ENCODE measurements around the gene FADS6. TPM values are rescaled to one million over a fixed set of nuclear protein-coding genes. Genes with fewer than 3 reads are reported as not detected.

FADS6 gene
- total RNA-seq, 1 donor from 2014 or later: not detected

DNA sequence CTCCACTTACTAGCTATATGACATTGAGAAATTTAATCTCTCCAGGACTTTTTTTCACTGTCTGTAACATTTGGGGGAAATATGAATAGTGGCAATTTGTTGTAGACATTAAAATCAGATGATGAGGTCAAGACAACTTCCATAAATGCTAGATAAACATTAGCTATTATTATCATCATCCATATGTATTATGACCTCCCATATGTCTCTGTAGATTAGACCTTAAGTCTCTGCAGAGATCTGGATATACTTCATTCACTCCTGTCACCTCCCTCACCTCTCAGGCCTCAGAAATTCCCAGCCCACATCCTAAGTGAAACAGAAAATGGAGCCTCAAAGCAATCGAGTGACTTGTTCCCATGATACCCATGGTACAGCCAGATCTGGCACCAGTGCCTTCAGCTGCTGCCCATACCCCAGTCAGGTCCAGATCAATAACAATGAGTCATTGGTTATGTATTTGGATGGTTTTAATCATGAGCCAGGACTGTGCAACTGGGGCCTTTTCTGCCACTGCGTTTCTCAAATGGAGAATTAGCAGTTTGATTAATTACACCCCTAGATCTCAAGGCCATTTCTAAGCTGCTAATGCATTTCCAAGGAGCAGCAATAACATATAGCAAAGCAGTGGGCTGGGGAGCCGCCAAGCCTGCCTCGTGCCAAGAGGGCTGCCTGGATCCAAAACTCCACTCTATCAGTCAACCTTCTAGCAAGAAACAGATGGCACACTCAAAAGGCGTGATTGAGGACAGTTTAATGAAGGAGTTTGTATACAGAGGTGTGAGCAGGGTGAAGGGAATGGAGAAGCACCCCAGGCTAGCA, 18.1 kb downstream of the FADS6 start:
- TF ChIP-seq, protein P1, sequence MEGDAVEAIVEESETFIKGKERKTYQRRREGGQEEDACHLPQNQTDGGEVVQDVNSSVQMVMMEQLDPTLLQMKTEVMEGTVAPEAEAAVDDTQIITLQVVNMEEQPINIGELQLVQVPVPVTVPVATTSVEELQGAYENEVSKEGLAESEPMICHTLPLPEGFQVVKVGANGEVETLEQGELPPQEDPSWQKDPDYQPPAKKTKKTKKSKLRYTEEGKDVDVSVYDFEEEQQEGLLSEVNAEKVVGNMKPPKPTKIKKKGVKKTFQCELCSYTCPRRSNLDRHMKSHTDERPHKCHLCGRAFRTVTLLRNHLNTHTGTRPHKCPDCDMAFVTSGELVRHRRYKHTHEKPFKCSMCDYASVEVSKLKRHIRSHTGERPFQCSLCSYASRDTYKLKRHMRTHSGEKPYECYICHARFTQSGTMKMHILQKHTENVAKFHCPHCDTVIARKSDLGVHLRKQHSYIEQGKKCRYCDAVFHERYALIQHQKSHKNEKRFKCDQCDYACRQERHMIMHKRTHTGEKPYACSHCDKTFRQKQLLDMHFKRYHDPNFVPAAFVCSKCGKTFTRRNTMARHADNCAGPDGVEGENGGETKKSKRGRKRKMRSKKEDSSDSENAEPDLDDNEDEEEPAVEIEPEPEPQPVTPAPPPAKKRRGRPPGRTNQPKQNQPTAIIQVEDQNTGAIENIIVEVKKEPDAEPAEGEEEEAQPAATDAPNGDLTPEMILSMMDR (conservative IDR thresholded peaks at IDR 0.05; ENCODE audit: low read depth, low read length): no peak
- DNase-seq (ENCODE audit: low read depth): no peak
- no peak overlapping the region for H3K4me3 ChIP-seq (ENCODE audit: low read depth, low read length)

DNA sequence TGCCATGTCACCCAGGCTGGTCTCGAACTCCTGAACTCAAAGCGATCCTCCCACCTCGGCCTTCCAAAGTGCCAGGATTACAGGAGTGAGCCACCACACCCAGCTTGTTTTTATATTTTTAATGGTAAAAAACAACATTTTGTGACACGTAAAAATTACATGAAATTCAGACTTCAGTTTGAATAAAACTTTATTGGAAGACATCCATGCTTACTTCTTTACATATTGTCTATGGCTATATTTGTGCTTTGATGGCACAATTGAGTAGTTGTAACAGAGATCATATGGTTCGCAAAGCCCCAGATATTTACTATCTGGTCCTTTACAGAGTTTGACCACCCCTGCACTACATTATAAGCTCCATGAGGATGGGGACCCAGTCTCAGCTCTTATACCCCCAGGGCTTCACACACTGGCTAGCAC, 18.8 kb downstream of the FADS6 start:
- no peak overlapping the region for H3K4me3 ChIP-seq (ENCODE audit: low read depth, low read length)
- TF ChIP-seq, protein P1 (conservative IDR thresholded peaks at IDR 0.05; ENCODE audit: low read depth, low read length): no peak
- no peak for DNase-seq (ENCODE audit: low read depth)

DNA sequence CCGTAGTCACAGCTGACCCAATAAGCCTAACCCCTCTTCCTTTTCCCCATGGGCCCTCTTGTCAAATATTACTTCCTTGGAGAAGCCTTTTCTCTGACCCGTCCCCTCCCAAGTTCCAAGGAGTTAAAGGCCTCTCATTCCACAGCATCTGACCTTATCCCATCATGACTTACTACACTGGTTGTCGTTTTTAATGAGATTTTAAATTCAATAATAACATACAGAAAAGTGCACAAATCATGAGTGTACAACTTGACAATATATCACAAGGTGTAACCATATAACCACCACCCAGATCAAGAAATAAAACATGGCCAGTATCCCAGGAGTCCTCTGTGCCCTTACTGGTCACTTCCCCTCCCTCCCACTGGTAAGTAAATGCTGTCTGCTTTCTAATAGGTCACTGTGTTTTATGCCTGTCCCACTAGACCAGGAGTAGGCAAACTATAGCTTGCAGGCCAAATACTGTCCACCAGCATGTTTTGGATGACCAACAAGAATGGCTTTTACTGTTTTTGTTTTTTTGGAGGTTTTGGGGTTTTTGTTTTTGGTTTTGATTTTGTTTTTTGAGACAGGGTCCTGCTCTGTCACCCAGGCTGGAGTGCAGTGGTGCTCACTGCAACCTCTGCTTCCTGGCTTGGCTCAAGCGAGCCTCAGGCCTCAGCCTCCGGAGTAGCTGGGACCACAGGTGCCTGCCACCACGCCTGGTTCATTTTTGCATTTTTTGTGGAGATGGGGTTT, 19.4 kb downstream of the FADS6 start:
- TF ChIP-seq, protein P1 (conservative IDR thresholded peaks at IDR 0.05; ENCODE audit: low read depth, low read length): no peak
- H3K4me3 ChIP-seq (ENCODE audit: low read depth, low read length): peak overlapping the region; percentile 79
- DNase-seq (ENCODE audit: low read depth): no peak

DNA sequence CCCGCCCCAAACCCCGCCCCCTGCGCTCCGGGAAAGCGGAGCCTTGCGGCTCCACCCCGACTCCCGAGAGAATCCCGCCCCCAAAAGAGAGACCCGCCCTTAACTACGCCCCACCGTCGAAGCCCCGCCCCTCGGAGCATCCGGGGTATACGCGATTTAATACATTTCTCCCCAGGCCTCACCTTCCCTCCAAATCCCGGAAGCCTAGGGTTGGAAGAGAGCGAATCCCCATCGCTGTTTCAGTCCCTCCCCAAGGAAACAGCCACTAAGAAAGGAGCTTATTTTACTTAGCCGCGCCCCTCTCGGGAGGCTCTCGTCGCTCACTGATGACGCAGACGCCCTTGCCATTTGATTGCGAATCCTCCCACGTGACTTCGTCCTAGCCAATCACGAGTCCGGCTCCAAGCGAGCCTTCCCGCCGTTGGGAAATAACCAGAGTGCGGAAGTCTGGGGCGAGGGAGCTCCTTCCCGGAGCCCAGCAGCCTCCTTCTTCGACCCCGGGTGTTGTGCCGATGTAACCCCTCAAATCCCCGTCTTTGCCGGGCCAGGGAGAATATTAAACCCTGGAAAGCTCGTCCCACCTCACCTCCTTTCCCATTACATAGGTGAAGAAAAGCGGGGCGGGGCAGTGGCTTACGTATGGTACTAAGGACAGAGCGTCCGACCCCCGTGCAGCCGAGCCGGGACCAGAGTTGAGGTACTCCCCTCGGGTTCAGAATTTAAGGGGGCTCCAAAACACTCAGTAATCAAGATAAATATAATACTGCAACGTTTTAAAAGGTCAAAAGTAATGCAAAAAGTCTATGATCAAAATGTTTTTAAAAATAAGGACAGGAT, 20.2 kb downstream of the FADS6 start:
- TF ChIP-seq, protein P1 (conservative IDR thresholded peaks at IDR 0.05; ENCODE audit: low read depth, low read length): no peak
- H3K4me3 ChIP-seq (ENCODE audit: low read depth, low read length): peak overlapping the region; percentile 79
- peak; percentile 99 for DNase-seq (ENCODE audit: low read depth)

DNA sequence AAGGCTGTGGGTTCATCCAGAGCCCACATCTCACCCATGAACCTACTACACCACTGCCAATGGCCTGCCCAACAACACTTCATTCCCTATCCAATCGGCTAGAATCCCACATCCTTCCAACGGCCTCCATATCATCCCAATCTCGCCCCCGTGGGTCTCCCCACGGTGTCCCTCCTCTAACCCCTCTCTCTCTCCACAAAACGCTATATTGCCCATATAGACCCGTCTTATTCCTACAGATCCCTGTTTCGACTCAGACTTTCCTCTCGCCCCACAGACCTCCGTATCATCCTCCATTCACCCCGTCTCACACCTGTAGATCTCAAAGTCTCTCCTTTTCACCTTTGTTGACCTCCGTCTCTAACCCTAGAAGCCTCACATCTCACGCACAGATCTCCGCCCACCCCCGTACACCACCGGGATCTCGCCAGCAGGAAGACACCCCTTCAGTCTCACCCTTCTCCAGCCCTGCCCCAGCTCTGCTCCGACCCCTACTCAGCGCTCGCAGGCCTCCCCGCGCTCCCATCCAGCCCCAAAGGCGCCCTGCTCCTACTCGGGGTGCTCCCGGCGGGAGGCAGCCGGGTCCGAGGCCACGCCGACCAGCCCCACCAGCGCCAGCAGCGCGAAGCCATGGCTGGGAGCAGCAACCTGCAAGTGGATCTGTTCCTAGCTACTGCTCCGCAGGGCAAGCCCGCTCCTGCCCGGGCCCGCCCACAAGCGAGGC, 21.0 kb downstream of the FADS6 start, which contains the start of gene FDXR:
TSS of gene FDXR (minus strand) at position 682 of the 724 bp plus-strand sequence. CDS start at position 632, 50 bp downstream.
- no peak for DNase-seq (ENCODE audit: low read depth)
- H3K4me3 ChIP-seq (ENCODE audit: low read depth, low read length): peak within 1 kb of the TSS; percentile 79
- TF ChIP-seq, protein P1 (conservative IDR thresholded peaks at IDR 0.05; ENCODE audit: low read depth, low read length): no peak
